Trophoblast cell (in vitro differentiated cells and primary cell): ENCODE data around the gene TBCD.

ENCODE experiments used
- DNase-seq, 2 donors: peaks; one replicate each; pipeline ENCODE4 v3.0.0-alpha.2; 2016
- H2AFZ ChIP-seq: 2 replicates; pipeline ENCODE4 v1.6.1; 2013; ENCODE audit warnings: low read length, moderate library complexity, mild to moderate bottlenecking; ENCODE audit not compliant: insufficient read depth, poor library complexity
- H2AK5ac ChIP-seq: 2 replicates; pipeline ENCODE4 v1.6.1; 2013; ENCODE audit warnings: mild to moderate bottlenecking, low read length
- H2BK120ac ChIP-seq: 2 replicates; pipeline ENCODE4 v1.6.1; 2013; ENCODE audit warnings: low read length, mild to moderate bottlenecking, moderate library complexity; ENCODE audit not compliant: insufficient read depth, poor library complexity
- H2BK12ac ChIP-seq: 2 replicates; pipeline ENCODE4 v1.6.1; 2013; ENCODE audit warnings: mild to moderate bottlenecking, low read length, moderate library complexity
- H2BK5ac ChIP-seq: 2 replicates; pipeline ENCODE4 v1.6.1; 2013; ENCODE audit warnings: low read length, low read depth, moderate library complexity, mild to moderate bottlenecking; ENCODE audit not compliant: poor library complexity
- H3K14ac ChIP-seq: 2 replicates; pipeline ENCODE4 v1.6.1; 2013; ENCODE audit warnings: mild to moderate bottlenecking, low read length
- H3K18ac ChIP-seq: 2 replicates; pipeline ENCODE4 v1.6.1; 2013; ENCODE audit warnings: mild to moderate bottlenecking, low read length
- H3K23ac ChIP-seq: 2 replicates; pipeline ENCODE4 v1.6.1; 2013; ENCODE audit warnings: low read length
- H3K27ac ChIP-seq: 2 replicates; pipeline ENCODE4 v1.5.1; 2013; ENCODE audit warnings: low read depth, mild to moderate bottlenecking, inconsistent platforms, low read length, moderate library complexity
- H3K27me3 ChIP-seq: 2 replicates; pipeline ENCODE4 v1.6.1; 2013; ENCODE audit warnings: inconsistent platforms, mild to moderate bottlenecking, low read length, moderate library complexity; ENCODE audit not compliant: insufficient read depth
- H3K36me3 ChIP-seq, 2 experiments: 1 replicate in 1 of 2; 2 replicates in 1 of 2; pipeline ENCODE4 v1.6.1; 2013; ENCODE audit warnings: low read length in 2 of 2, mild to moderate bottlenecking in 2 of 2, moderate library complexity in 1 of 2; ENCODE audit not compliant: insufficient read depth in 2 of 2, control insufficient read depth in 1 of 2
- H3K4ac ChIP-seq: 2 replicates; pipeline ENCODE4 v1.6.1; 2013; ENCODE audit warnings: low read depth, mild to moderate bottlenecking, low read length, moderate library complexity
- H3K4me1 ChIP-seq, 2 experiments: 1 replicate in 1 of 2; 2 replicates in 1 of 2; pipeline ENCODE4 v1.6.1; 2013; ENCODE audit warnings: low read length in 2 of 2, mild to moderate bottlenecking in 2 of 2, moderate library complexity in 1 of 2; ENCODE audit not compliant: insufficient read depth in 2 of 2, control insufficient read depth in 1 of 2
- H3K4me2 ChIP-seq: 2 replicates; pipeline ENCODE4 v1.6.1; 2013; ENCODE audit warnings: inconsistent platforms, mild to moderate bottlenecking, low read length, moderate library complexity
- H3K4me3 ChIP-seq: 2 replicates; pipeline ENCODE4 v1.5.1; 2013; ENCODE audit warnings: mild to moderate bottlenecking, low read depth, low read length, inconsistent platforms
- H3K79me1 ChIP-seq: one replicate; pipeline ENCODE4 v1.6.1; 2013; ENCODE audit warnings: low read length
- H3K79me2 ChIP-seq: 2 replicates; pipeline ENCODE4 v1.6.1; 2013; ENCODE audit warnings: low read length, mild to moderate bottlenecking; ENCODE audit not compliant: control insufficient read depth, insufficient read depth, poor library complexity
- H3K9ac ChIP-seq: 2 replicates; pipeline ENCODE4 v1.6.1; 2013; ENCODE audit warnings: mild to moderate bottlenecking, low read length
- H3K9me3 ChIP-seq: 2 replicates; pipeline ENCODE4 v1.6.1; 2013; ENCODE audit warnings: low read depth, mild to moderate bottlenecking, control low read depth, inconsistent platforms, low read length; ENCODE audit not compliant: insufficient read depth
- H4K12ac ChIP-seq: 2 replicates; pipeline ENCODE4 v1.6.1; 2013; ENCODE audit warnings: low read depth, mild to moderate bottlenecking, low read length, moderate library complexity
- H4K8ac ChIP-seq: 2 replicates; pipeline ENCODE4 v1.6.1; 2013; ENCODE audit warnings: low read depth, mild to moderate bottlenecking, low read length, moderate library complexity
- H4K91ac ChIP-seq: one replicate; pipeline ENCODE4 v1.6.1; 2013; ENCODE audit warnings: low read depth, mild to moderate bottlenecking, low read length, moderate library complexity
- WGBS: extraction: QIAGEN DNeasy Blood & Tissue Kit; methylation state at CpG from one replicate; pipeline ENCODE4 v1.1.7; 2013; ENCODE audit warnings: missing lambda C conversion rate; ENCODE audit not compliant: insufficient read length, insufficient coverage; ENCODE audit errors: extremely low coverage; 5-methylcytosine and 5-hydroxymethylcytosine counted together

Gene TBCD

DNA sequence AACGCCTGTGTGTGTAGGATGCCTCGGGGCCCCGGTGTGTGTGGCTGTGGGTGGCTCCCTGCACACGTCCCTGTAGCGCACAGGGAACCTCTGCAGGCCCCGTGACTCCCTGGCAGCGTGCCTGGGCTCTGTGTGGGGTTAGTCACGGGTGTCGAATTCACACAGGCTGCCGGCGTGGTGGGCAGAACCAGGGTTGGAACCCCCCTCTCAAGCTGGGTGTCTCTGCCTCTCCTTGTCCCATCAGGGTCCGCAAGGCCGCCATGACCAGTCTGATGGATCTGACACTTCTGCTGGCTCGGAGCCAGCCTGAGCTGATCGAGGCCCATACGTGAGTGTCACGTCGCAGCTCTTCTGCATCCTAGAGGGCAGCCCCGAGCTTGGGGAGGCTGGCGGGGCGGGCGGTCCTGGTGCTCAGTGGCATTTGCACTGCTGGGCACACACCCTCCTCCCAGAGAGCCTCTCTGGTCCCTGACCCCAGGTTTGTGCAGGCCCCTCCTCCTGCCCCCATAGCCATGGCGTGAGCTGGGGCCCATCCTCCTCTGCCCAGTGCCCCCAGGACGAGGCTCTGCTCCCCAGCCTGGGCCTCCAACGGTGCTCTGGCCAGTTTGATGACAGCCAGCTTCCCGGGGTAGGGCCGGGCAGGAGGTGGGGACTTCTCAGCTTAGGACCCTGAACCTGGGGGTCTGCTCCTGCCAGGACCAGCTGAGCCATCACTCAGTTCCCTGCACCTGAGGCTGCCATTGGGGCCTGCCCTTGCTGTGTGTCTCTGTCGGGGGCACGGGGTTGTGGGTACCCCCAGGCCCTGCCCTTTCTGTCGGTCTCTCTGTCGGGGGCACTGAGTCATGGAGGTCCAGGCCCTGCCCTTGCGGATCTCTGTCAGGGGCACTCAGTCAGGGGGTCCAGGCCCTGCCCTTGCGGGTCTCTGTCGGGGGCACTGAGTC lies 176.1 kb downstream of the TBCD start:
- no peak overlapping the region for H2BK5ac ChIP-seq
- no peak overlapping the region for H3K4ac ChIP-seq
- DNase-seq, result no peak
- no peak overlapping the region for H2BK120ac ChIP-seq
- H3K27ac ChIP-seq, result no peak overlapping the region
- H3K9me3 ChIP-seq, result no peaks in the 10 kb centered on the region
- no peaks in the 10 kb centered on the region for H3K79me2 ChIP-seq
- no peak overlapping the region for H4K12ac ChIP-seq
- no peak overlapping the region for H3K4me2 ChIP-seq
- H2BK12ac ChIP-seq, result no peak overlapping the region
- H3K14ac ChIP-seq, result no peak overlapping the region
- H3K27me3 ChIP-seq, result no peaks in the 10 kb centered on the region
- H2AK5ac ChIP-seq, result no peak overlapping the region
- no peaks in the 10 kb centered on the region for H3K79me1 ChIP-seq
- no peak overlapping the region for H3K4me3 ChIP-seq
- H3K23ac ChIP-seq, result no peak overlapping the region
- H3K9ac ChIP-seq, result no peak overlapping the region
- WGBS, result no CpG with 5 or more reads among the region's 34 CpGs
- H4K91ac ChIP-seq, result no peak overlapping the region
- no peak overlapping the region for H3K18ac ChIP-seq
- no peaks in the 10 kb centered on the region for H3K4me1 ChIP-seq
- H2AFZ ChIP-seq, result no peak overlapping the region
- no peak overlapping the region for H4K8ac ChIP-seq
- peaks cover 60 to 71% of the 10 kb centered on the region in 2 experiments for H3K36me3 ChIP-seq

DNA sequence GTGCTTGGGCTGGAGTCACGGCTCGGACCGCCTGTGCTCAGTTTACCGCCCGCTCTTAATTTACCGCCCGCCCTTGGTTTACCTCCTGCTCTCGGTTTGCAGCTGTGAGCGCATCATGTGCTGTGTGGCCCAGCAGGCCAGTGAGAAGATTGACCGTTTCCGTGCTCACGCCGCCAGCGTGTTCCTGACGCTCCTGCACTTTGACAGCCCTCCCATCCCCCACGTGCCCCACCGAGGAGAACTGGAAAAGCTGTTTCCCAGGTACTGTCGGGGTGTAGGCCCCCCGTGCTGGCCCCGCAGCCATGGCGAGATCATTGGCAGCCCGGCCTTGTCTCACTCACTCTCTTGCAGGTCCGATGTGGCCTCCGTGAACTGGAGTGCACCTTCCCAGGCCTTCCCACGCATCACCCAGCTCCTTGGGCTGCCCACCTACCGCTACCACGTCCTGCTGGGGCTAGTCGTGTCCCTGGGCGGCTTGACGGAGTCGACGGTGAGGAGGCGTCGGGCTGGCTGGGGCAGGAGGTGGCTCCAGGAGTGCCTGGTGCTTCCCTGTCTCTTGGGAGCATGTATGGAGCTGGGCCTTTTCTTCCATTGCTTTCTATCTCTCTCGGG lies 177.3 kb downstream of the TBCD start:
- H3K27me3 ChIP-seq, result no peaks in the 10 kb centered on the region
- no peaks in the 10 kb centered on the region for H3K9me3 ChIP-seq
- no peak overlapping the region for H2BK120ac ChIP-seq
- H3K18ac ChIP-seq, result no peak overlapping the region
- no peak overlapping the region for H2BK12ac ChIP-seq
- H3K4ac ChIP-seq, result no peak overlapping the region
- H4K91ac ChIP-seq, result no peak overlapping the region
- H2AFZ ChIP-seq, result no peak overlapping the region
- H2AK5ac ChIP-seq, result no peak overlapping the region
- DNase-seq, result no peak
- H2BK5ac ChIP-seq, result no peak overlapping the region
- no peak overlapping the region for H3K9ac ChIP-seq
- no peaks in the 10 kb centered on the region for H3K4me1 ChIP-seq
- no peaks in the 10 kb centered on the region for H3K79me2 ChIP-seq
- no peak overlapping the region for H3K14ac ChIP-seq
- no CpG with 5 or more reads among the region's 35 CpGs for WGBS
- H3K4me3 ChIP-seq, result no peak overlapping the region
- H4K8ac ChIP-seq, result no peak overlapping the region
- no peak overlapping the region for H3K23ac ChIP-seq
- no peak overlapping the region for H3K4me2 ChIP-seq
- H3K27ac ChIP-seq, result no peak overlapping the region
- no peaks in the 10 kb centered on the region for H3K79me1 ChIP-seq
- no peak overlapping the region for H4K12ac ChIP-seq
- H3K36me3 ChIP-seq, result peaks cover 57 to 70% of the 10 kb centered on the region in 2 experiments

DNA sequence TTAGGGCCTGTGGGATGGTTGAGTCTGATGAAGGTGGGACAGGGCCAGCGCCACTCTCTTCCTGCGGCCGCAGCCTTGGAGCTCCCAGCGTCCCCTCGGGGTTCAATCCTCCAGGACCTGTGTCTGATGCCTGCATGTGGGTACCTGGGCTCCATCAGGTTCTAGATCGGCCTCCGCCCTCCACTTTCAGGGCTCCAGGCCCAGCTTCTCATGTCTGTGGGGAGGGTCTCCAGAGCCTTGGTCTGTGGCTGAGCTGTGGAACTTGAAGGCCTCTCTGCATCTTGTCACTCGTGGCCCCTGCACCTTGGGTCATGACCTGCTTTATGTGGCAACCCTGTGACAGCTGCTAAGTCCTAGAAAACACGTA lies 177.8 kb downstream of the TBCD start:
- Histone ChIP-seq H2AK5ac (no peak overlapping the region), H3K9me3 (no peaks in the 10 kb centered on the region), H3K23ac (no peak overlapping the region), H3K18ac (no peak overlapping the region), H4K12ac (no peak overlapping the region), H3K4me1 (no peaks in the 10 kb centered on the region), H4K91ac (no peak overlapping the region), H3K36me3 (peaks cover 57 to 70% of the 10 kb centered on the region in 2 experiments), H2BK5ac (no peak overlapping the region), H3K27ac (no peak overlapping the region), H3K79me1 (no peaks in the 10 kb centered on the region), H2BK12ac (no peak overlapping the region), H3K27me3 (no peaks in the 10 kb centered on the region), H3K79me2 (no peaks in the 10 kb centered on the region), H2AFZ (no peak overlapping the region), H3K14ac (no peak overlapping the region), H3K4ac (no peak overlapping the region), H3K9ac (no peak overlapping the region), H3K4me2 (no peak overlapping the region), H4K8ac (no peak overlapping the region), H2BK120ac (no peak overlapping the region), H3K4me3 (no peak overlapping the region)
- no CpG with 5 or more reads among the region's 9 CpGs for WGBS
- no peak for DNase-seq

DNA sequence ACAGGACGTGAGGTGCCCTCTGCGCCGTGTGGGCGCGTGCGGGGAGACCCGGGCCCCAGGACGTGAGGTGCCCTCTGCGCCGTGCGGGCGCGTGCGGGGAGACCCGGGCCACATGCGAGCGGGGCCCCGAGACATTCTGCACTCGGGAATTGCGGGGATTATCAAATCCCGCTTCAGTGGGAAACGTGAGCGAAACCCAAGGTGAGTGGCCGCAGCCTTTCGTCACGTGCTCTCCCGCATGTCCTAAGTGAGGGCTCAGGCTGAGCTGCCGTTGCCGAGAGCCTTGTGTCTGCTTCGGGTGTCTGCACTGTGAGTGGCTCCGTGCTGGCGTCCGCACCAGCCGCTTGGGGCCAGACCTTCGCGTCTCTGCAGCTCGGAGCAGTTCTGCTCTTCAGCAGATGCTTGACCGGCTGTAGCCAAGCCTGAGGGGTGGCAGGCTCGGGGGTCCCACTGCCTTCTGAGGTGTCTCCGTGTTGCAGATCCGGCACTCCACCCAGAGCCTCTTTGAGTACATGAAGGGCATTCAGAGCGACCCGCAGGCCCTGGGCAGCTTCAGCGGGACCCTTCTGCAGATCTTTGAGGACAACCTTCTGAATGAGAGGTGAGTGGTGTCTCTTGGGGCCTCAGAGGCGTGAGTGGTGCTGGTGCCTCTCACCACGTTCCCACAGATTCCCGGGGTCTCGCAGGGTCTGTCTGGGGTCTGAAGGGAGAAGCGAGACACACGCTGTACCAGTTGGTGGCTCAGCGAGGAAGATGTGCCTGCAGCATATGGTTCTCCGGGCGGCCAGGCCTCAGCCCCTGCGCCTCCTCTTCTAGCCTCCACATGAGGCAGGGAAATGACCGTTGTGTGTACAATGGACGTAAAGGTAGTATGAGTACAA lies 178.4 kb downstream of the TBCD start:
- no peaks in the 10 kb centered on the region for H3K79me1 ChIP-seq
- DNase-seq, result no peak
- no peak overlapping the region for H3K23ac ChIP-seq
- no peak overlapping the region for H2BK5ac ChIP-seq
- no peak overlapping the region for H4K12ac ChIP-seq
- H3K27me3 ChIP-seq, result no peaks in the 10 kb centered on the region
- no peak overlapping the region for H4K91ac ChIP-seq
- no peaks in the 10 kb centered on the region for H3K9me3 ChIP-seq
- H2BK120ac ChIP-seq, result no peak overlapping the region
- no peak overlapping the region for H3K27ac ChIP-seq
- no peak overlapping the region for H3K4ac ChIP-seq
- H3K79me2 ChIP-seq, result no peaks in the 10 kb centered on the region
- WGBS, result no CpG with 5 or more reads among the region's 56 CpGs
- no peak overlapping the region for H2BK12ac ChIP-seq
- no peak overlapping the region for H2AK5ac ChIP-seq
- H3K14ac ChIP-seq, result no peak overlapping the region
- no peak overlapping the region for H3K9ac ChIP-seq
- no peak overlapping the region for H3K4me2 ChIP-seq
- no peak overlapping the region for H3K4me3 ChIP-seq
- H3K36me3 ChIP-seq, result peaks cover 56 to 66% of the 10 kb centered on the region in 2 experiments
- no peak overlapping the region for H2AFZ ChIP-seq
- H3K4me1 ChIP-seq, result no peaks in the 10 kb centered on the region
- H3K18ac ChIP-seq, result no peak overlapping the region
- no peak overlapping the region for H4K8ac ChIP-seq
